Heart left ventricle (tissue), 16 donors: Measurements from ENCODE around the gene ZNF573. TPM values are rescaled to one million over a fixed set of nuclear protein-coding genes. Genes with fewer than 3 reads are reported as not detected.
"Not testable (repeated sequence)": the region's sequence is repeated elsewhere in the genome, so short reads cannot be mapped to it uniquely, and the experiment has no call there.

ENCODE experiments used
- ATAC-seq, 4 donors: fragments of 200-7000 bp; cut with Tn5 transposase; one replicate each; pipeline ENCODE4 v1.9.1; 2020 to 2022; ENCODE audit warnings: moderate library complexity in 4 of 4, mild to moderate bottlenecking in 3 of 4, moderate number of reproducible peaks in 1 of 4
- DNase-seq, 5 donors: peaks; one replicate each; pipeline ENCODE4 v3.0.0-alpha.2; 2020
- H3K27ac ChIP-seq, 12 donors: fragments of 200-600 bp; sonication (generic) in 4 of 12; one replicate each; pipeline versions ENCODE4 v1.5.0 to v1.8.0; 2016 to 2022; ENCODE audit warnings: mild to moderate bottlenecking in 2 of 12
- H3K27me3 ChIP-seq, 9 donors: fragments of 200-600 bp; sonication (generic) in 2 of 9; one replicate each; pipeline versions ENCODE4 v1.5.1 to v1.8.0; 2016 to 2022; ENCODE audit warnings: mild to moderate bottlenecking in 3 of 9
- H3K36me3 ChIP-seq, 9 donors: fragments of 200-600 bp; sonication (generic) in 2 of 9; one replicate each; pipeline versions ENCODE4 v1.5.0 to v1.8.0; 2018 to 2022; ENCODE audit warnings: mild to moderate bottlenecking in 2 of 9
- H3K4me1 ChIP-seq, 12 donors: fragments of 200-600 bp; sonication (generic) in 4 of 12; one replicate each; pipeline versions ENCODE4 v1.5.0 to v1.8.0; 2016 to 2022; ENCODE audit warnings: mild to moderate bottlenecking in 3 of 12
- H3K4me3 ChIP-seq, 12 donors: fragments of 200-600 bp; sonication (generic) in 4 of 12; one replicate each; pipeline versions ENCODE4 v1.5.0 to v1.8.0; 2017 to 2022; ENCODE audit warnings: mild to moderate bottlenecking in 9 of 12, moderate library complexity in 4 of 12
- H3K9me3 ChIP-seq, 12 donors: fragments of 200-600 bp; sonication (generic) in 4 of 12; one replicate each; pipeline versions ENCODE4 v1.5.0 to v1.8.0; 2016 to 2022; ENCODE audit warnings: mild to moderate bottlenecking in 1 of 12
- CTCF ChIP-seq, 12 donors: fragments of 200-600 bp; sonication (generic) in 4 of 12; IDR thresholded peaks; one replicate each; pipeline versions ENCODE4 v1.5.0 to v1.8.0; 2018 to 2022; ENCODE audit warnings: antibody characterized with exemption in 12 of 12, mild to moderate bottlenecking in 5 of 12
- POLR2A ChIP-seq, 2 donors: fragments of 450-650 bp; IDR thresholded peaks; one replicate each; pipeline ENCODE4 v1.6.1; 2017; ENCODE audit warnings: antibody characterized with exemption in 2 of 2, mild to moderate bottlenecking in 2 of 2, moderate library complexity in 2 of 2
- WGBS, 4 donors: extraction: QIAGEN DNeasy Blood & Tissue Kit in 2 of 4; methylation state at CpG; one replicate each; pipeline versions ENCODE4 v1.1.5 to v1.1.7; 2013 to 2018; 5-methylcytosine and 5-hydroxymethylcytosine counted together
- intact Hi-C, 10 donors: fragments of 100-400 bp; cut with DNase I; formaldehyde crosslinking; loops; one replicate each; pipeline versions ENCODE4 v1.11.1 to v1.14.2; 2022
- long read RNA-seq, 3 donors: library from polyadenylated mRNA; unstranded; transcript quantifications; one replicate each; pipeline ENCODE4 v2.0.0, GENCODE V29; 2020 to 2021
- polyA plus RNA-seq, 2 donors: library from polyadenylated mRNA; stranded (reverse); fragments of 200-250 nt; gene quantifications; one replicate each; pipeline ENCODE4 v1.2.3, GENCODE V29; 2013
- total RNA-seq, 9 donors: library from RNA; depleted of rRNA in 2 of 9; stranded (reverse); fragments of >200 nt in 2 of 9; fragmentation: NEBNext Ultra II Directional in 3 of 9; extraction: Animal tissue kit (Norgen Biotek cat#: 25700) in 3 of 9; gene quantifications; one replicate each; pipeline versions ENCODE4 v1.1.0 to v1.2.4, GENCODE V29; 2016 to 2023
- donor health status: ischemic (EF 13 %, LVEDD 7.1; RV severe dilation, severe dysfunction).
- donor health status: healthy with polysubstance abuse.
- donor health status: DM: no; HTN: yes; CAD: no.
- donor health status: DM: no; HTN: no; CAD: no.
- donor health status: ischemic (EF 25% LVEDD 6.9; RV normal size, moderate dysfunction).
- donor health status: ischemic (EF 25% LVEDD 5.7; RV mildly dilated, moderate dysfunction).
- donor health status: healthy.
- donor health status: DM: yes; HTN: yes; CAD: no.
- donor health status: ischemic (EF 35%, LVEDD 5.7; RV mildly dilated, moderate dysfunction).
- donor health status: nonischemic (EF 11% LVEDD 7.7; RV severe dilation, severe dysfunction).
- donor health status: DM: yes; HTN: yes; CAD: no.
- donor health status: PGD.
- donor health status: ischemic (EF 29% LVEDD 5.4; RV normal size, mild dysfunction).
- donor health status: nonischemic (EF 23%, LVEDD 6.1; RV moderate dilation, normal function).

Gene ZNF573
- total RNA-seq (10 to 100 TPM in 1 of 9 donors, 1 to 10 TPM in 8; 4.0 to 13.1 (median 8.2) TPM), polyA plus RNA-seq (1 to 10 TPM; 2.7 to 3.1 TPM)
- long read RNA-seq, donor 1, partial matches to known transcripts: 0 of 2 reads
- long read RNA-seq, donor 1, other reads (novel, unspliced or antisense): 0 of 2 reads
- long read RNA-seq, donor 2, partial matches to known transcripts: 1 of 10 reads
- long read RNA-seq, donor 2, other reads (novel, unspliced or antisense): 5 of 10 reads
- long read RNA-seq, donor 3: 0 reads

GRCh38 chr19:37779127-37780005 is at the start of gene ZNF573:
TSS of gene ZNF573 (minus strand) at chr19:37779586. CDS start at chr19:37773729, 5,857 bp downstream.
- peaks cover 3 to 17% (median 15%) of the 10 kb centered on the region in 12 donors for H3K4me1 ChIP-seq
- peak within 1 kb of the TSS; percentile 53 to 87 (median 78) for H3K4me3 ChIP-seq
- H3K27ac ChIP-seq: peak within 1 kb of the TSS; percentile 48 to 95 (median 90)
- ATAC-seq (peak; percentile 95 to 99 (median 98)), DNase-seq (peak; percentile 86 to 88 (median 87))
- peaks cover 0 to 26% (median 2%) of the 10 kb centered on the region in 12 donors for H3K9me3 ChIP-seq
- intact Hi-C loops: loop anchor here in 1 of 10 donors (5.0 kb wide), 1 partner anchor 312 kb away; the partner anchor contains the start of genes ZNF569 and ZNF570
- no peaks in the 10 kb centered on the region for H3K27me3 ChIP-seq
- no peaks in the 10 kb centered on the region for H3K36me3 ChIP-seq
- peak in 1 of 2 donors; percentile 69 for TF ChIP-seq POLR2A (IDR thresholded peaks at IDR 0.05)
- peak in 4 of 12 donors; percentile 20 to 42 (median 26) for TF ChIP-seq CTCF (IDR thresholded peaks at IDR 0.05)
- 0 to 1% (median 0%) methylated on average over 42 to 47 of the region's 47 CpGs for WGBS, 4 donors

DNA sequence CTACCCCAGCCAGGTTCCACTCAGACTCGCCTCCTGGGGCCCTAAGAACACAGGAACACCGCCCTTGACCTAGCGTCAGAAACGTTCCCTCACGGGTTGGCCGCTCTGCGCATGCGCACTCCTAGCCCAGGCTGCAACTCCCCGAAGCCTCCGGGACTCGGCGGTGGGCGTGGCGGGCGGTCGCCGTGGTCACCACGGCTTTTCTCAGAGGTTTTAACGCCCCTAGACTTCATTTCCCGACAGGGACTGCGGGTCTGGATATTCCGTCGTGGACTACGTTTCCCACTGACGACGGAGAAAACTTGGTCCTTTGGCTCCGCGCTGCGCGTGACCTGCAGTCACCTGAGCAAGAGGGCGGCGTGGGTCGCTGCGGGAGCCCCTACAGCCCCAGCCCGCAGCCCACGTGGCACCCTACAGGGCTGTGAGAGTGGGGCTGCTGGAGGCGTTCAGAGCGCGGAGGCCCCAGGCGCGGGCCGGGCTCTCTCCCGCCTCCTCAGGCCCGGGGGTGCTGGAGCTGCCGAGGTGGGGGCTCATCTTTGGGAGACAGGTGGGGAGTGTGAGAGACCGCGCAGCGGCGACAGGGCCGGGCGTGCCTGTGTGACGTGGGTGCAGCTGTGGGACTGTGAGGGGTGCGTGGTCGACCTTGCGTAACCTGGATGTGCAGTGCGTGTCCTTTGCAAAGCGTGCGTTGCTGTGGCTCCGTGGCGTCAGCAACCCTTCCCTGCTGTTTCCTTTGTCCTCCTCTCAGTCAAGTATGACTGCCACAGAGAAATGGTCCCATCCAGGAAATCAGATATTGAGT is 38.0 kb upstream of the ZNF573 start:
- intact Hi-C loops: no loop called here
- ATAC-seq (peak; percentile 90 to 97 (median 96)), DNase-seq (peak; percentile 86 to 93 (median 92))
- H3K36me3 ChIP-seq: peaks cover 0 to 30% (median 7%) of the 10 kb centered on the region in 9 donors
- H3K27ac ChIP-seq: peak overlapping the region in 10 of 12 donors; percentile 20 to 69 (median 50)
- TF ChIP-seq POLR2A (IDR thresholded peaks at IDR 0.05) (peak in 1 of 2 donors; percentile 13), CTCF (IDR thresholded peaks at IDR 0.05) (no peak)
- peaks cover 0 to 17% (median 5%) of the 10 kb centered on the region in 12 donors for H3K4me1 ChIP-seq
- no peaks in the 10 kb centered on the region for H3K27me3 ChIP-seq
- H3K4me3 ChIP-seq: peak overlapping the region; percentile 58 to 85 (median 76)
- 0 to 5% (median 1%) methylated on average over 27 to 60 of the region's 60 CpGs for WGBS, 4 donors
- peaks cover 0 to 25% (median 5%) of the 10 kb centered on the region in 12 donors for H3K9me3 ChIP-seq

DNA sequence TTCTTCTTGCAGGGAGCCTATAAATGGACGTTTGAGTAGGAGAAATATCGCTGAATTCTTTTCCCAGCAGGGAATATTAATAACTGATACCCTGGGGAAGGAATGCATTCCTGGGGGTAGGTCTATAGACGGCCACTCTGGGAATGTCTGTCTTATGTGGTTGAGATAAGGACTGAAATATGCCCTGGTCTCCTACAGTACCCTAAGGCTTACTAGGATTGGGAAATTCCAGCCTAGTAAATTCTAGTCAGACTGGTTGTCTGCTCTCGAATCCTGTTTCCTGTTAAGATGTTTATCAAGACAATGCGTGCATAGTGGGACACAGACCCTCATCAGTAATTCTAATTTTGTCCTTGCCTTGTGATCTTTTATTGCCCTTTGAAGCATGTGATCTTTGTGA is 36.2 kb upstream of the ZNF573 start:
- intact Hi-C loops: not testable (repeated sequence)
- H3K9me3 ChIP-seq: peaks cover 0 to 33% (median 3%) of the 10 kb centered on the region in 12 donors

DNA sequence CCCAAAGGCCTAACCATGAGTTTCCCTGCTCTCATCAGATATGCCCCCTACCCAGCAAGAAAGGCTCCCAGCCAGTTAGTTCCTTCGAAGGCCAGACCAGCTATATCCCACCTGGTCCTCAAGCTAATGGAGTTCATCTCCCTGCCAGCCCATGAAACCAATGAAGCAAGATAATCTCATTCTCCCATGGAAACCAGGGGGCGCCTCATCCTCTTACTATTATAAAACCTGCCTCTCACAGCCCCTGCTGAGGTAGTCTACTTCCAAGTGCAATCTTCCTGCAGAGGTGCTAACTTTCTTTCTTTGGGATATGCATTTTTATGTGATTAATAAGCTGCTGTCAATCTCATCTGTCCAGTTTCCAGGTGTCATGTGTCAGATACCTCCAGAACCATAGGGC is 34.0 kb upstream of the ZNF573 start:
- ATAC-seq (no peak), DNase-seq (no peak)
- TF ChIP-seq CTCF (IDR thresholded peaks at IDR 0.05) (no peak), POLR2A (IDR thresholded peaks at IDR 0.05) (no peak)
- Histone ChIP-seq H3K4me3 (no peak overlapping the region), H3K4me1 (peaks cover 0 to 17% (median 5%) of the 10 kb centered on the region in 12 donors), H3K27me3 (no peaks in the 10 kb centered on the region), H3K27ac (no peak overlapping the region), H3K36me3 (no peaks in the 10 kb centered on the region), H3K9me3 (peaks cover 0 to 46% (median 14%) of the 10 kb centered on the region in 12 donors)
- intact Hi-C loops: no loop called here
- 80 to 90% (median 84%) methylated on average over 2 of the region's 2 CpGs for WGBS, 4 donors

More for the DNA sequence above, 36.2 kb upstream of the ZNF573 start:
- Histone ChIP-seq H3K4me1 (peaks cover 0 to 17% (median 5%) of the 10 kb centered on the region in 12 donors), H3K36me3 (peaks cover 0 to 12% (median 0%) of the 10 kb centered on the region in 9 donors)
- H3K27me3 ChIP-seq, ATAC-seq, H3K27ac ChIP-seq, DNase-seq, H3K4me3 ChIP-seq: not testable (repeated sequence)
- 66 to 80% (median 74%) methylated on average over 5 of the region's 5 CpGs for WGBS, 4 donors
